ENCODE measurements around the gene SLC6A5. TPM values are rescaled to one million over a fixed set of nuclear protein-coding genes. Genes with fewer than 3 reads are reported as not detected.

The SLC6A5 gene
- total and polyA plus RNA-seq, 2 of the 8 experiments (the other 6 are each of a cell fraction or from before 2014, with no cell fraction given): not detected

- H4K91ac ChIP-seq (replicated peaks; ENCODE audit: insufficient read length, low read length): no peak overlapping the region
- no peak overlapping the region for H4K8ac ChIP-seq (ENCODE audit: extremely low read depth, insufficient read depth, low read length)
- no peak for DNase-seq (ENCODE audit: low read depth in 1 of 2, low spot score in 2 of 2)
- no peaks in the 10 kb centered on the region for H3K79me1 ChIP-seq (ENCODE audit: low read depth, low read length)
- no peak overlapping the region for H2BK12ac ChIP-seq (ENCODE audit: low read depth, low read length)
- no peak overlapping the region for H2AFZ ChIP-seq (ENCODE audit: low read length)
- no peak overlapping the region for H2BK15ac ChIP-seq (ENCODE audit: low read length)
- no peak overlapping the region for H2BK5ac ChIP-seq (ENCODE audit: low read depth, low read length)
- no peaks in the 10 kb centered on the region; a peak in 1 of 8 replicates for H3K36me3 ChIP-seq (ENCODE audit: control insufficient read depth in 2 of 4, insufficient read depth in 4 of 4, low read length in 3 of 4)
- no peak for FAIRE-seq
- POLR2A ChIA-PET (ENCODE audit: partially characterized antibody): no interaction called here
- H3K56ac ChIP-seq (replicated peaks; ENCODE audit: insufficient read length, low read depth, low read length): no peak overlapping the region
- no peak overlapping the region for H2AK5ac ChIP-seq (ENCODE audit: low read depth, low read length)
- H3K23me2 ChIP-seq (ENCODE audit: low read depth, low read length): no peaks in the 10 kb centered on the region; the same call in 1 of the 2 replicates
- H2BK20ac ChIP-seq (ENCODE audit: low read length): no peak overlapping the region
- TF ChIP-seq GABPA (IDR thresholded peaks at IDR 0.05; ENCODE audit: borderline replicate concordance, insufficient read depth, low read length) (no peak), KDM5A (IDR thresholded peaks at IDR 0.05; ENCODE audit: low read length) (no peak), ASH2L (IDR thresholded peaks at IDR 0.05; ENCODE audit: low read length) (no peak), SIN3A (conservative IDR thresholded peaks at IDR 0.05 in 1 of 2, IDR thresholded peaks at IDR 0.05 in 1 of 2; ENCODE audit: low read depth in 1 of 2, low read length in 2 of 2) (no peak), POLR2AphosphoS5 (IDR thresholded peaks at IDR 0.05; ENCODE audit: low read depth, low read length) (no peak), POLR2A (IDR thresholded peaks at IDR 0.05; ENCODE audit: control extremely low read depth in 1 of 2, low read depth in 2 of 2, low read length in 2 of 2) (no peak), GTF2F1 (IDR thresholded peaks at IDR 0.05; ENCODE audit: borderline replicate concordance, low read depth, low read length) (no peak), TBP (IDR thresholded peaks at IDR 0.05; ENCODE audit: low read depth, low read length) (no peak), RAD21 (IDR thresholded peaks at IDR 0.05 in 1 of 2, conservative IDR thresholded peaks at IDR 0.05 in 1 of 2; ENCODE audit: low read depth in 2 of 2, low read length in 2 of 2) (no peak), NRF1 (IDR thresholded peaks at IDR 0.05; ENCODE audit: low read depth, low read length) (no peak), FOSL1 (IDR thresholded peaks at IDR 0.05; ENCODE audit: insufficient read depth, low read depth, low read length) (no peak), NANOG (IDR thresholded peaks at IDR 0.05; ENCODE audit: insufficient read depth, low read depth, low read length, poor library complexity, severe bottlenecking) (no peak), RXRA (IDR thresholded peaks at IDR 0.05; ENCODE audit: insufficient read depth, low read depth, low read length) (no peak)
- H4K20me1 ChIP-seq (replicated peaks in 1 of 2; ENCODE audit: control insufficient read depth in 1 of 2, insufficient read depth in 2 of 2, low read length in 2 of 2): peaks cover 0 to 2% of the 10 kb centered on the region in 2 experiments
- H2BK120ac ChIP-seq (replicated peaks; ENCODE audit: low read depth, low read length): no peak overlapping the region
- no peak overlapping the region for H4K5ac ChIP-seq (ENCODE audit: insufficient read length, low read depth, low read length)
- H3K9ac ChIP-seq (replicated peaks in 1 of 4; ENCODE audit: extremely low read depth in 1 of 4, low read depth in 3 of 4, low read length in 3 of 4): no peak overlapping the region; a peak in 1 of 7 replicates
- H3K14ac ChIP-seq (ENCODE audit: insufficient read length): no peak overlapping the region
- CTCF ChIA-PET (ENCODE audit: partially characterized antibody): interaction anchor here (0.7 to 2.8 kb wide), 10 partner anchors 9 to 257 kb away, joined by 3 to 16 read pairs (median 3); no protein-coding TSS in a partner anchor
- no peak overlapping the region for H3K18ac ChIP-seq (ENCODE audit: extremely low read depth, low read length)
- H3K23ac ChIP-seq (ENCODE audit: insufficient read length): no peak overlapping the region
- no peak overlapping the region for H3K4me3 ChIP-seq (ENCODE audit: extremely low read depth in 1 of 4, insufficient read depth in 2 of 4, low read depth in 3 of 4, low read length in 4 of 4)
- H3K27ac ChIP-seq (ENCODE audit: low read depth, low read length): no peak overlapping the region
- peaks cover 0 to 9% (median under 1%) of the 10 kb centered on the region in 4 experiments; a peak in 4 of 7 replicates for H3K4me1 ChIP-seq (replicated peaks in 1 of 4; ENCODE audit: control insufficient read depth in 3 of 4, insufficient read depth in 4 of 4, low read length in 3 of 4)
- 91% methylated on average over 5 of the region's 5 CpGs; no CpG with 5 or more reads in 1 of the 2 experiments for WGBS, 2 experiments (ENCODE audit: extremely low coverage in 1 of 2, insufficient coverage in 1 of 2, insufficient read length in 1 of 2, insufficient replicate concordance in 2 of 2, low coverage in 1 of 2, low lambda C conversion rate in 2 of 2, missing lambda C conversion rate in 1 of 2)
- H3K4me2 ChIP-seq (ENCODE audit: insufficient read depth in 1 of 2, low read depth in 2 of 2, low read length in 2 of 2): no peak overlapping the region
- peaks cover 30 to 58% (median 51%) of the 10 kb centered on the region in 4 experiments for H3K27me3 ChIP-seq (replicated peaks in 1 of 4; ENCODE audit: control insufficient read depth in 3 of 4, extremely low read depth in 1 of 4, insufficient read depth in 3 of 4, low read length in 3 of 4)
- no peaks in the 10 kb centered on the region for H3K79me2 ChIP-seq (ENCODE audit: control insufficient read depth in 1 of 2, insufficient read depth in 2 of 2, low read length in 2 of 2)
- H3K9me3 ChIP-seq (ENCODE audit: insufficient read depth in 2 of 2, low read depth in 1 of 2, low read length in 1 of 2): no peaks in the 10 kb centered on the region
- no peak overlapping the region for H3K4ac ChIP-seq (replicated peaks; ENCODE audit: insufficient read length, low read depth, low read length)
These were observed 4.3 kb upstream of the SLC6A5 start for GRCh38 chr11:20595101-20595500.
